Measurements from ENCODE around the gene TLE1.

The TLE1 gene

DNA sequence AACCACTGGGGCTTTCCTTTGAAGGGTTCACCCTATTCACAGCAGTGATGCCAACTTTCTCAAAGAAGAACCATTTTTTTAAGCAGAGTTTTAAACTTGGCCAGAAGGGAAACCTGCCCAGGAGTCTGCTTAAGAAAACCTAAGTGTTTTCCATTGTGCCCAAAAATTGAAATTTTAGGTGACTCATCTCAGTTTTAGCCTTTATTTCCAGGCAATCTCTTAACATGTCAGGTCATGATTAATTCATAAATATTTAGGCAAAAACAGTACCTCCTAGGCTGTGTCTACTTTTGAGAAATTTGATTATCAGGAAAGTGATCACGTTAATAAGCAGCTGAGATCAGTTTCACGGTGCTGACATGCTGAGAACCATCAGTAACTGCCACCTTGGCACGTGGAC is 61.9 kb downstream of the TLE1 start:
- ChIA-PET CTCF (no interaction called here), POLR2A (ENCODE audit: low non-redundant PET) (interaction anchor here (0.6 kb wide), 1 partner anchor 183 kb away, joined by 3 read pairs; no protein-coding TSS in a partner anchor)
- DNase-seq (ENCODE audit: low spot score): peak; percentile 30
- H3K27ac ChIP-seq: peak overlapping the region; percentile 43
- TF ChIP-seq, protein P1, sequence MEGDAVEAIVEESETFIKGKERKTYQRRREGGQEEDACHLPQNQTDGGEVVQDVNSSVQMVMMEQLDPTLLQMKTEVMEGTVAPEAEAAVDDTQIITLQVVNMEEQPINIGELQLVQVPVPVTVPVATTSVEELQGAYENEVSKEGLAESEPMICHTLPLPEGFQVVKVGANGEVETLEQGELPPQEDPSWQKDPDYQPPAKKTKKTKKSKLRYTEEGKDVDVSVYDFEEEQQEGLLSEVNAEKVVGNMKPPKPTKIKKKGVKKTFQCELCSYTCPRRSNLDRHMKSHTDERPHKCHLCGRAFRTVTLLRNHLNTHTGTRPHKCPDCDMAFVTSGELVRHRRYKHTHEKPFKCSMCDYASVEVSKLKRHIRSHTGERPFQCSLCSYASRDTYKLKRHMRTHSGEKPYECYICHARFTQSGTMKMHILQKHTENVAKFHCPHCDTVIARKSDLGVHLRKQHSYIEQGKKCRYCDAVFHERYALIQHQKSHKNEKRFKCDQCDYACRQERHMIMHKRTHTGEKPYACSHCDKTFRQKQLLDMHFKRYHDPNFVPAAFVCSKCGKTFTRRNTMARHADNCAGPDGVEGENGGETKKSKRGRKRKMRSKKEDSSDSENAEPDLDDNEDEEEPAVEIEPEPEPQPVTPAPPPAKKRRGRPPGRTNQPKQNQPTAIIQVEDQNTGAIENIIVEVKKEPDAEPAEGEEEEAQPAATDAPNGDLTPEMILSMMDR (conservative IDR thresholded peaks at IDR 0.05; ENCODE audit: low read depth): no peak

DNA sequence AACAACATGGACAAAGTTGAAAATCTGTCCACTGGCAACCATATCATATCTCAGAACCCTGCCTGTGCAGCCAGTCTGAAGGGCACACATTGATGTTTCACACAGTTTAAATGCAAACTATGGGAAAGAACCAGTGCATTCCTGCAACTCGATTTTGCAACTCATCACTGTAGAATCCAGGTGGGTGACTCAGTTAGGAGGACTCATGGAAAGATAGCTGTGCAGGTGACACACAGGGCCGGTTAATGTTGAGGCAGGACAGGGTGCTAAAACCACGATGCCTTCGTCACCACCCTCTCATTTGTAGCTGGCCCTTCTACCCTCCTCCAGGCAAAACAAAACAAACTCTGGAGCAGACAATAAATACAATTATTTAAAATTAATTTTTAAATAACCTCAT is 62.8 kb downstream of the TLE1 start:
- no peak overlapping the region for H3K27ac ChIP-seq
- POLR2A ChIA-PET (ENCODE audit: low non-redundant PET): interaction anchor here (0.7 kb wide), 1 partner anchor 1313 kb away, joined by 4 read pairs; no protein-coding TSS in a partner anchor
- peak; percentile 97 for DNase-seq (ENCODE audit: low spot score)
- TF ChIP-seq, protein P1 (conservative IDR thresholded peaks at IDR 0.05; ENCODE audit: low read depth): no peak
- CTCF ChIA-PET: interaction anchor here (0.5 to 0.6 kb wide), 2 partner anchors 16 to 301 kb away, joined by 3 to 6 read pairs; no protein-coding TSS in a partner anchor

GRCh38 chr9:81625969-81626368 is 63.4 kb downstream of the TLE1 start:
- no peak for DNase-seq (ENCODE audit: low spot score)
- TF ChIP-seq, protein P1 (conservative IDR thresholded peaks at IDR 0.05; ENCODE audit: low read depth): no peak
- ChIA-PET CTCF (no interaction called here), POLR2A (ENCODE audit: low non-redundant PET) (no interaction called here)
- H3K27ac ChIP-seq: no peak overlapping the region

DNA sequence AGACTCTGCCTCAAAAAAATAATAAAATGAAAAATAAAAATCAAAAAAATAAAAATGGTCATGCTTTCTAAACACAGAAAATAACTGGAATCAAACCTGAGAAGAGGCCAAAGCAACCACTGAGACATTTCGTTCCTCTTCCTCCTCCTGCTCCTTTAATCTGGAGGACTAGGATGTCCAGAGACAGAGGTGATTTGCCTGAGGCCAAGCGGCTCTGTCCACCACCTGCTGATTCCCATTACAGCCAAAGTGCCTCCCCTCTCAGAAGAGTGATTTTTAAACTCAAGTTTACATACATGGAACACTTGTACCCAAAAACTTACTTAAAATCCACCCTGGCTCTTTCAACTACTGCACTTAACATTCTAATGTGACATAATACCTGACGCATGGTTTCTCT is 65.6 kb downstream of the TLE1 start:
- POLR2A ChIA-PET (ENCODE audit: low non-redundant PET): no interaction called here
- TF ChIP-seq, protein P1 (conservative IDR thresholded peaks at IDR 0.05; ENCODE audit: low read depth): no peak

DNA sequence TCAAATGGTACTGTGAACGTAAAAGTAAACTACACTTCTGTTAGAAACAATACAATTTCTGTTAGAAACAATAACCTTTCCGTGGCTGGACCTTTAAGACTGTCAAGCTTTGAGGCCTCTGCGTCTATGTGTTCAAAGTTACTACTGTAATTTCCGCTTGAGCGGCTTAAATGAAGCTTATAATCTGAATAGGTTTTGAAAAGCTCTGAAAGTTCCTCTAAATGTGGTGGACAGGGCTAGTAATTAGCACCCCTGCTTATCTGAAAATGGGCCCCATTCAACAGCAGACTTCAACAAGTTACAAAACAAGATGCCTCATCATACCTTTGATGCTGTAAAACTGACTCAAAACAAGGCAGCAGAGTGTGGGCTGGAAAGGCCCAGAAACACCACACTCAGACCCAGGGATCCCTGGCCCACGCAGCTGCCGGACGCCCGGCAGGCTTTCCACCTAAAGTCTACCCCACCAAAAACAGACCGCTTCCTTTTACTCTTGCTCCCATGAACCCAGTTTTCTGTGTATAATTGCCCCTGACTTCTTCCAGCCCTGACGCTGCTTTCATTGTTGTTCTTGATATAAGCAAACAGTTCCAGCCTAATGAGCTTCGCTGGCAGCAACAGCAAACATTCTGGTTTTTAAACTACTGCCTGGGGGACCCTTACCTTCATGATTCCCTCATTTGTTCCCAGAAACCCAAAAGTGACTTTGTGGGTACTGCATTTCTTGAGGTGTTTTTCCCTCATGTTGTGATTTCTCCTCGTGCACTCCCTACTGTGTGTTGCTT is 66.7 kb downstream of the TLE1 start:
- no peak overlapping the region for H3K27ac ChIP-seq
- TF ChIP-seq, protein P1 (conservative IDR thresholded peaks at IDR 0.05; ENCODE audit: low read depth): no peak
- no peak for DNase-seq (ENCODE audit: low spot score)
- ChIA-PET CTCF (interaction anchor here (0.7 kb wide), 1 partner anchor 16 kb away, joined by 4 read pairs; no protein-coding TSS in a partner anchor), POLR2A (ENCODE audit: low non-redundant PET) (no interaction called here)

More for the DNA sequence above, 65.6 kb downstream of the TLE1 start:
- no peak overlapping the region for H3K27ac ChIP-seq
- DNase-seq (ENCODE audit: low spot score): no peak
- CTCF ChIA-PET: no interaction called here

- no peak overlapping the region for H3K27ac ChIP-seq
- TF ChIP-seq, protein P1 (conservative IDR thresholded peaks at IDR 0.05; ENCODE audit: low read depth): no peak
- CTCF ChIA-PET: no interaction called here
- POLR2A ChIA-PET (ENCODE audit: low non-redundant PET): no interaction called here
- no peak for DNase-seq (ENCODE audit: low spot score)
These were observed 67.5 kb downstream of the TLE1 start for GRCh38 chr9:81621785-81622259.

All from RWPE1 (cell line).